Ureter (tissue), 1 donor: ENCODE results near the gene PRPF38B. TPM values are rescaled to one million over a fixed set of nuclear protein-coding genes. Genes with fewer than 3 reads are reported as not detected.

Experiments
- total RNA-seq: library from RNA; stranded (reverse); gene quantifications from one replicate; pipeline ENCODE4 v1.2.4, GENCODE V29; 2023
- donor health status: DM: yes; HTN: yes; CAD: no.

The PRPF38B gene
- total RNA-seq, 1 donor from 2014 or later, result 48.9 TPM

Other genes starting within 250 kb of the PRPF38B start
- gene NBPF6, start 242.0 kb upstream of the PRPF38B start, total RNA-seq, result not detected
- gene EEIG2, start 132.2 kb upstream of the PRPF38B start, total RNA-seq, result 24.1 TPM
- 8.8 TPM for gene HENMT1, start 31.2 kb upstream of the PRPF38B start, total RNA-seq
- gene FNDC7, start 20.6 kb downstream of the PRPF38B start, total RNA-seq, result not detected
- 59.3 TPM for gene STXBP3, start 54.4 kb downstream of the PRPF38B start, total RNA-seq
- gene AKNAD1, start 164.8 kb downstream of the PRPF38B start, total RNA-seq, result not detected
- 14.4 TPM for gene GPSM2, start 184.7 kb downstream of the PRPF38B start, total RNA-seq